Measurements from ENCODE around the gene TBC1D8. TPM values are rescaled to one million over a fixed set of nuclear protein-coding genes. Genes with fewer than 3 reads are reported as not detected.

The TBC1D8 gene
- polyA plus RNA-seq, 1 donor: 17.3 TPM

- Histone ChIP-seq H3K4me3 (ENCODE audit: low read length) (no peak overlapping the region), H3K27me3 (ENCODE audit: control insufficient read depth, insufficient read depth, low read length) (no peaks in the 10 kb centered on the region), H3K4me1 (ENCODE audit: control insufficient read depth, insufficient read depth, low read length) (no peaks in the 10 kb centered on the region), H3K36me3 (ENCODE audit: control insufficient read depth, insufficient read depth, low read length) (peaks cover 48% of the 10 kb centered on the region), H3K27ac (ENCODE audit: low read length) (no peak overlapping the region), H3K9me3 (ENCODE audit: control insufficient read depth, low read depth, low read length) (no peaks in the 10 kb centered on the region)
- DNase-seq: no peak
- WGBS (ENCODE audit: insufficient coverage, low lambda C conversion rate): 80% methylated on average over 1 of the region's 28 CpGs
These were observed 182.7 kb downstream of the TBC1D8 start for GRCh38 chr2:100968146-100969145.

GRCh38 chr2:100967716-100968115 lies 183.5 kb downstream of the TBC1D8 start:
- WGBS (ENCODE audit: insufficient coverage, low lambda C conversion rate): 60% methylated on average over 1 of the region's 8 CpGs
- Histone ChIP-seq H3K36me3 (ENCODE audit: control insufficient read depth, insufficient read depth, low read length) (peaks cover 45% of the 10 kb centered on the region), H3K27ac (ENCODE audit: low read length) (no peak overlapping the region), H3K9me3 (ENCODE audit: control insufficient read depth, low read depth, low read length) (no peaks in the 10 kb centered on the region), H3K27me3 (ENCODE audit: control insufficient read depth, insufficient read depth, low read length) (no peaks in the 10 kb centered on the region), H3K4me1 (ENCODE audit: control insufficient read depth, insufficient read depth, low read length) (no peaks in the 10 kb centered on the region), H3K4me3 (ENCODE audit: low read length) (no peak overlapping the region)
- DNase-seq: no peak

GRCh38 chr2:100965596-100965995 lies 185.6 kb downstream of the TBC1D8 start:
- no peak overlapping the region for H3K4me3 ChIP-seq (ENCODE audit: low read length)
- H3K9me3 ChIP-seq (ENCODE audit: control insufficient read depth, low read depth, low read length): no peaks in the 10 kb centered on the region
- H3K36me3 ChIP-seq (ENCODE audit: control insufficient read depth, insufficient read depth, low read length): peaks cover 31% of the 10 kb centered on the region
- WGBS (ENCODE audit: insufficient coverage, low lambda C conversion rate): no CpG with 5 or more reads among the region's 5 CpGs
- H3K27me3 ChIP-seq (ENCODE audit: control insufficient read depth, insufficient read depth, low read length): no peaks in the 10 kb centered on the region
- no peak overlapping the region for H3K27ac ChIP-seq (ENCODE audit: low read length)
- DNase-seq: no peak
- H3K4me1 ChIP-seq (ENCODE audit: control insufficient read depth, insufficient read depth, low read length): no peaks in the 10 kb centered on the region

GRCh38 chr2:100964681-100965169 lies 186.5 kb downstream of the TBC1D8 start:
- WGBS (ENCODE audit: insufficient coverage, low lambda C conversion rate): 50% methylated on average over 2 of the region's 11 CpGs

GRCh38 chr2:100964222-100964621 lies 187.0 kb downstream of the TBC1D8 start:
- no peaks in the 10 kb centered on the region for H3K27me3 ChIP-seq (ENCODE audit: control insufficient read depth, insufficient read depth, low read length)
- peaks cover 22% of the 10 kb centered on the region for H3K36me3 ChIP-seq (ENCODE audit: control insufficient read depth, insufficient read depth, low read length)
- H3K4me1 ChIP-seq (ENCODE audit: control insufficient read depth, insufficient read depth, low read length): no peaks in the 10 kb centered on the region
- no peak overlapping the region for H3K27ac ChIP-seq (ENCODE audit: low read length)
- H3K9me3 ChIP-seq (ENCODE audit: control insufficient read depth, low read depth, low read length): no peaks in the 10 kb centered on the region
- no peak overlapping the region for H3K4me3 ChIP-seq (ENCODE audit: low read length)
- no peak for DNase-seq
- 100% methylated on average over 1 of the region's 12 CpGs for WGBS (ENCODE audit: insufficient coverage, low lambda C conversion rate)

More at GRCh38 chr2:100964681-100965169, 186.5 kb downstream of the TBC1D8 start:
- Histone ChIP-seq H3K9me3 (ENCODE audit: control insufficient read depth, low read depth, low read length) (no peaks in the 10 kb centered on the region), H3K4me1 (ENCODE audit: control insufficient read depth, insufficient read depth, low read length) (no peaks in the 10 kb centered on the region), H3K27me3 (ENCODE audit: control insufficient read depth, insufficient read depth, low read length) (no peaks in the 10 kb centered on the region), H3K4me3 (ENCODE audit: low read length) (no peak overlapping the region), H3K36me3 (ENCODE audit: control insufficient read depth, insufficient read depth, low read length) (peaks cover 26% of the 10 kb centered on the region), H3K27ac (ENCODE audit: low read length) (no peak overlapping the region)
- DNase-seq: no peak

- DNase-seq: no peak
- WGBS (ENCODE audit: insufficient coverage, low lambda C conversion rate): no CpG with 5 or more reads among the region's 4 CpGs
These were observed 188.2 kb downstream of the TBC1D8 start for GRCh38 chr2:100963026-100963375.

GRCh38 chr2:100962366-100963025 lies 188.7 kb downstream of the TBC1D8 start:
- no peaks in the 10 kb centered on the region for H3K4me1 ChIP-seq (ENCODE audit: control insufficient read depth, insufficient read depth, low read length)
- no peak overlapping the region for H3K4me3 ChIP-seq (ENCODE audit: low read length)
- no peaks in the 10 kb centered on the region for H3K9me3 ChIP-seq (ENCODE audit: control insufficient read depth, low read depth, low read length)
- no peaks in the 10 kb centered on the region for H3K27me3 ChIP-seq (ENCODE audit: control insufficient read depth, insufficient read depth, low read length)
- peaks cover 6% of the 10 kb centered on the region for H3K36me3 ChIP-seq (ENCODE audit: control insufficient read depth, insufficient read depth, low read length)
- no peak for DNase-seq
- WGBS (ENCODE audit: insufficient coverage, low lambda C conversion rate): 95% methylated on average over 4 of the region's 12 CpGs
- H3K27ac ChIP-seq (ENCODE audit: low read length): no peak overlapping the region

More at GRCh38 chr2:100963026-100963375, 188.2 kb downstream of the TBC1D8 start:
- no peaks in the 10 kb centered on the region for H3K4me1 ChIP-seq (ENCODE audit: control insufficient read depth, insufficient read depth, low read length)
- H3K9me3 ChIP-seq (ENCODE audit: control insufficient read depth, low read depth, low read length): no peaks in the 10 kb centered on the region
- H3K27me3 ChIP-seq (ENCODE audit: control insufficient read depth, insufficient read depth, low read length): no peaks in the 10 kb centered on the region
- H3K27ac ChIP-seq (ENCODE audit: low read length): no peak overlapping the region
- H3K36me3 ChIP-seq (ENCODE audit: control insufficient read depth, insufficient read depth, low read length): peaks cover 11% of the 10 kb centered on the region
- no peak overlapping the region for H3K4me3 ChIP-seq (ENCODE audit: low read length)

GRCh38 chr2:100960688-100961087 lies 190.5 kb downstream of the TBC1D8 start:
- no peak overlapping the region for H3K4me3 ChIP-seq (ENCODE audit: low read length)
- no peaks in the 10 kb centered on the region for H3K4me1 ChIP-seq (ENCODE audit: control insufficient read depth, insufficient read depth, low read length)
- H3K36me3 ChIP-seq (ENCODE audit: control insufficient read depth, insufficient read depth, low read length): peaks cover 4% of the 10 kb centered on the region
- H3K27me3 ChIP-seq (ENCODE audit: control insufficient read depth, insufficient read depth, low read length): no peaks in the 10 kb centered on the region
- no peak overlapping the region for H3K27ac ChIP-seq (ENCODE audit: low read length)
- no CpG with 5 or more reads among the region's 4 CpGs for WGBS (ENCODE audit: insufficient coverage, low lambda C conversion rate)
- DNase-seq: no peak
- no peaks in the 10 kb centered on the region for H3K9me3 ChIP-seq (ENCODE audit: control insufficient read depth, low read depth, low read length)

GRCh38 chr2:100959225-100959880 lies 191.8 kb downstream of the TBC1D8 start:
- no peak for DNase-seq
- Histone ChIP-seq H3K4me3 (ENCODE audit: low read length) (no peak overlapping the region), H3K4me1 (ENCODE audit: control insufficient read depth, insufficient read depth, low read length) (no peaks in the 10 kb centered on the region), H3K36me3 (ENCODE audit: control insufficient read depth, insufficient read depth, low read length) (peaks cover 5% of the 10 kb centered on the region), H3K27me3 (ENCODE audit: control insufficient read depth, insufficient read depth, low read length) (no peaks in the 10 kb centered on the region), H3K27ac (ENCODE audit: low read length) (no peak overlapping the region), H3K9me3 (ENCODE audit: control insufficient read depth, low read depth, low read length) (no peaks in the 10 kb centered on the region)
- 60% methylated on average over 2 of the region's 6 CpGs for WGBS (ENCODE audit: insufficient coverage, low lambda C conversion rate)

- H3K27ac ChIP-seq (ENCODE audit: low read length): no peak overlapping the region
- no CpG with 5 or more reads among the region's 16 CpGs for WGBS (ENCODE audit: insufficient coverage, low lambda C conversion rate)
- H3K4me3 ChIP-seq (ENCODE audit: low read length): no peak overlapping the region
- no peaks in the 10 kb centered on the region for H3K27me3 ChIP-seq (ENCODE audit: control insufficient read depth, insufficient read depth, low read length)
- no peak for DNase-seq
- H3K9me3 ChIP-seq (ENCODE audit: control insufficient read depth, low read depth, low read length): no peaks in the 10 kb centered on the region
- H3K36me3 ChIP-seq (ENCODE audit: control insufficient read depth, insufficient read depth, low read length): peaks cover 5% of the 10 kb centered on the region
- no peaks in the 10 kb centered on the region for H3K4me1 ChIP-seq (ENCODE audit: control insufficient read depth, insufficient read depth, low read length)
These were observed 193.1 kb downstream of the TBC1D8 start for GRCh38 chr2:100957996-100958653.
